Heart left ventricle (tissue), 16 donors: ENCODE measurements around the gene BEAN1. TPM values are rescaled to one million over a fixed set of nuclear protein-coding genes. Genes with fewer than 3 reads are reported as not detected.
"Not testable (repeated sequence)": the region's sequence is repeated elsewhere in the genome, so short reads cannot be mapped to it uniquely, and the experiment has no call there.

Experiments
- ATAC-seq, 4 donors: fragments of 200-7000 bp; cut with Tn5 transposase; one replicate each; pipeline ENCODE4 v1.9.1; 2020 to 2022; ENCODE audit warnings: moderate library complexity in 4 of 4, mild to moderate bottlenecking in 3 of 4, moderate number of reproducible peaks in 1 of 4
- DNase-seq, 5 donors: peaks; one replicate each; pipeline ENCODE4 v3.0.0-alpha.2; 2020
- H3K27ac ChIP-seq, 12 donors: fragments of 200-600 bp; sonication (generic) in 4 of 12; one replicate each; pipeline versions ENCODE4 v1.5.0 to v1.8.0; 2016 to 2022; ENCODE audit warnings: mild to moderate bottlenecking in 2 of 12
- H3K27me3 ChIP-seq, 9 donors: fragments of 200-600 bp; sonication (generic) in 2 of 9; one replicate each; pipeline versions ENCODE4 v1.5.1 to v1.8.0; 2016 to 2022; ENCODE audit warnings: mild to moderate bottlenecking in 3 of 9
- H3K36me3 ChIP-seq, 9 donors: fragments of 200-600 bp; sonication (generic) in 2 of 9; one replicate each; pipeline versions ENCODE4 v1.5.0 to v1.8.0; 2018 to 2022; ENCODE audit warnings: mild to moderate bottlenecking in 2 of 9
- H3K4me1 ChIP-seq, 12 donors: fragments of 200-600 bp; sonication (generic) in 4 of 12; one replicate each; pipeline versions ENCODE4 v1.5.0 to v1.8.0; 2016 to 2022; ENCODE audit warnings: mild to moderate bottlenecking in 3 of 12
- H3K4me3 ChIP-seq, 12 donors: fragments of 200-600 bp; sonication (generic) in 4 of 12; one replicate each; pipeline versions ENCODE4 v1.5.0 to v1.8.0; 2017 to 2022; ENCODE audit warnings: mild to moderate bottlenecking in 9 of 12, moderate library complexity in 4 of 12
- H3K9me3 ChIP-seq, 12 donors: fragments of 200-600 bp; sonication (generic) in 4 of 12; one replicate each; pipeline versions ENCODE4 v1.5.0 to v1.8.0; 2016 to 2022; ENCODE audit warnings: mild to moderate bottlenecking in 1 of 12
- CTCF ChIP-seq, 12 donors: fragments of 200-600 bp; sonication (generic) in 4 of 12; IDR thresholded peaks; one replicate each; pipeline versions ENCODE4 v1.5.0 to v1.8.0; 2018 to 2022; ENCODE audit warnings: antibody characterized with exemption in 12 of 12, mild to moderate bottlenecking in 5 of 12
- POLR2A ChIP-seq, 2 donors: fragments of 450-650 bp; IDR thresholded peaks; one replicate each; pipeline ENCODE4 v1.6.1; 2017; ENCODE audit warnings: antibody characterized with exemption in 2 of 2, mild to moderate bottlenecking in 2 of 2, moderate library complexity in 2 of 2
- WGBS, 4 donors: extraction: QIAGEN DNeasy Blood & Tissue Kit in 2 of 4; methylation state at CpG; one replicate each; pipeline versions ENCODE4 v1.1.5 to v1.1.7; 2013 to 2018; 5-methylcytosine and 5-hydroxymethylcytosine counted together
- intact Hi-C, 10 donors: fragments of 100-400 bp; cut with DNase I; formaldehyde crosslinking; loops; one replicate each; pipeline versions ENCODE4 v1.11.1 to v1.14.2; 2022
- polyA plus RNA-seq, 2 donors: library from polyadenylated mRNA; stranded (reverse); fragments of 200-250 nt; gene quantifications; one replicate each; pipeline ENCODE4 v1.2.3, GENCODE V29; 2013
- total RNA-seq, 9 donors: library from RNA; depleted of rRNA in 2 of 9; stranded (reverse); fragments of >200 nt in 2 of 9; fragmentation: NEBNext Ultra II Directional in 3 of 9; extraction: Animal tissue kit (Norgen Biotek cat#: 25700) in 3 of 9; gene quantifications; one replicate each; pipeline versions ENCODE4 v1.1.0 to v1.2.4, GENCODE V29; 2016 to 2023
- donor health status: ischemic (EF 13 %, LVEDD 7.1; RV severe dilation, severe dysfunction).
- donor health status: healthy with polysubstance abuse.
- donor health status: DM: no; HTN: yes; CAD: no.
- donor health status: DM: no; HTN: no; CAD: no.
- donor health status: ischemic (EF 25% LVEDD 6.9; RV normal size, moderate dysfunction).
- donor health status: ischemic (EF 25% LVEDD 5.7; RV mildly dilated, moderate dysfunction).
- donor health status: healthy.
- donor health status: DM: yes; HTN: yes; CAD: no.
- donor health status: ischemic (EF 35%, LVEDD 5.7; RV mildly dilated, moderate dysfunction).
- donor health status: nonischemic (EF 11% LVEDD 7.7; RV severe dilation, severe dysfunction).
- donor health status: DM: yes; HTN: yes; CAD: no.
- donor health status: PGD.
- donor health status: ischemic (EF 29% LVEDD 5.4; RV normal size, mild dysfunction).
- donor health status: nonischemic (EF 23%, LVEDD 6.1; RV moderate dilation, normal function).

The BEAN1 gene
- total and polyA plus RNA-seq, 11 donors: 0.30 to 8.8 (median 1.5) TPM

GRCh38 chr16:66458853-66459252 is 31.8 kb downstream of the BEAN1 start:
- 77 to 92% (median 86%) methylated on average over 6 to 7 of the region's 7 CpGs for WGBS, 4 donors
- H3K27ac ChIP-seq: no peak overlapping the region
- intact Hi-C loops: no loop called here
- TF ChIP-seq CTCF (IDR thresholded peaks at IDR 0.05): no peak
- TF ChIP-seq POLR2A (IDR thresholded peaks at IDR 0.05): no peak
- no peak overlapping the region for H3K4me3 ChIP-seq
- H3K4me1 ChIP-seq: no peaks in the 10 kb centered on the region
- peaks cover 0 to 7% (median 0%) of the 10 kb centered on the region in 12 donors for H3K9me3 ChIP-seq
- ATAC-seq: no peak
- DNase-seq: no peak
- H3K27me3 ChIP-seq: peaks cover 0 to 29% (median 3%) of the 10 kb centered on the region in 9 donors
- no peaks in the 10 kb centered on the region for H3K36me3 ChIP-seq

- H3K36me3 ChIP-seq: no peaks in the 10 kb centered on the region
- ATAC-seq (no peak), DNase-seq (no peak)
- no peak overlapping the region for H3K4me3 ChIP-seq
- H3K4me1 ChIP-seq: no peaks in the 10 kb centered on the region
- 37 to 51% (median 46%) methylated on average over 5 of the region's 5 CpGs for WGBS, 4 donors
- intact Hi-C loops: no loop called here
- TF ChIP-seq POLR2A (IDR thresholded peaks at IDR 0.05): no peak
- no peak for TF ChIP-seq CTCF (IDR thresholded peaks at IDR 0.05)
- no peak overlapping the region for H3K27ac ChIP-seq
- H3K9me3 ChIP-seq: peaks cover 0 to 7% (median 0%) of the 10 kb centered on the region in 12 donors
- H3K27me3 ChIP-seq: peaks cover 0 to 29% (median 3%) of the 10 kb centered on the region in 9 donors
Observed at GRCh38 chr16:66459878-66460277, 32.8 kb downstream of the BEAN1 start.

GRCh38 chr16:66460703-66461102 is 33.6 kb downstream of the BEAN1 start:
- no peak for TF ChIP-seq CTCF (IDR thresholded peaks at IDR 0.05)
- no peak for TF ChIP-seq POLR2A (IDR thresholded peaks at IDR 0.05)
- H3K4me3 ChIP-seq: no peak overlapping the region
- intact Hi-C loops: no loop called here
- WGBS, 4 donors: 74 to 100% (median 94%) methylated on average over 1 of the region's 1 CpG
- no peaks in the 10 kb centered on the region for H3K36me3 ChIP-seq
- DNase-seq (no peak), ATAC-seq (no peak)
- H3K27ac ChIP-seq: no peak overlapping the region
- H3K9me3 ChIP-seq: peaks cover 0 to 7% (median 0%) of the 10 kb centered on the region in 12 donors
- H3K4me1 ChIP-seq: no peaks in the 10 kb centered on the region
- peaks cover 0 to 29% (median 3%) of the 10 kb centered on the region in 9 donors for H3K27me3 ChIP-seq

GRCh38 chr16:66462912-66463311 is 35.8 kb downstream of the BEAN1 start:
- TF ChIP-seq POLR2A (IDR thresholded peaks at IDR 0.05) (no peak), CTCF (IDR thresholded peaks at IDR 0.05) (no peak)
- WGBS, 4 donors: 79 to 90% (median 87%) methylated on average over 1 of the region's 1 CpG
- ATAC-seq: no peak

GRCh38 chr16:66465946-66466345 is 38.9 kb downstream of the BEAN1 start:
- H3K27ac ChIP-seq, ATAC-seq, H3K4me3 ChIP-seq, H3K36me3 ChIP-seq, DNase-seq, H3K27me3 ChIP-seq, H3K4me1 ChIP-seq: not testable (repeated sequence)
- peaks cover 0 to 12% (median 0%) of the 10 kb centered on the region in 12 donors for H3K9me3 ChIP-seq
- WGBS, 4 donors: 92 to 95% (median 94%) methylated on average over 6 of the region's 6 CpGs
- intact Hi-C loops: loop anchor here in 1 of 10 donors (5.0 kb wide), 1 partner anchor 34 kb away; no protein-coding TSS in a partner anchor

More at GRCh38 chr16:66462912-66463311, 35.8 kb downstream of the BEAN1 start:
- Histone ChIP-seq H3K4me1 (no peaks in the 10 kb centered on the region), H3K9me3 (peaks cover 0 to 12% (median 0%) of the 10 kb centered on the region in 12 donors), H3K27ac (no peak overlapping the region), H3K36me3 (no peaks in the 10 kb centered on the region), H3K4me3 (no peak overlapping the region), H3K27me3 (peaks cover 0 to 28% (median 3%) of the 10 kb centered on the region in 9 donors)
- intact Hi-C loops: no loop called here
- no peak for DNase-seq

GRCh38 chr16:66466636-66467035 is 39.5 kb downstream of the BEAN1 start:
- not testable (repeated sequence) for H3K27me3 ChIP-seq, H3K27ac ChIP-seq, H3K4me1 ChIP-seq, H3K36me3 ChIP-seq, H3K4me3 ChIP-seq, DNase-seq, ATAC-seq
- intact Hi-C loops: loop anchor here in 1 of 10 donors (5.0 kb wide), 1 partner anchor 34 kb away; no protein-coding TSS in a partner anchor
- H3K9me3 ChIP-seq: peaks cover 0 to 12% (median 0%) of the 10 kb centered on the region in 12 donors
- WGBS, 4 donors: 94 to 96% (median 95%) methylated on average over 6 of the region's 6 CpGs
